IPS DF 19.7 (cell line): Measurements from ENCODE around the gene SNTG2.

Source experiments
- DNase-seq: peaks from one replicate; pipeline ENCODE4 v3.0.0-alpha.2; 2013; ENCODE audit warnings: low read depth, low spot score

SNTG2 gene

DNA sequence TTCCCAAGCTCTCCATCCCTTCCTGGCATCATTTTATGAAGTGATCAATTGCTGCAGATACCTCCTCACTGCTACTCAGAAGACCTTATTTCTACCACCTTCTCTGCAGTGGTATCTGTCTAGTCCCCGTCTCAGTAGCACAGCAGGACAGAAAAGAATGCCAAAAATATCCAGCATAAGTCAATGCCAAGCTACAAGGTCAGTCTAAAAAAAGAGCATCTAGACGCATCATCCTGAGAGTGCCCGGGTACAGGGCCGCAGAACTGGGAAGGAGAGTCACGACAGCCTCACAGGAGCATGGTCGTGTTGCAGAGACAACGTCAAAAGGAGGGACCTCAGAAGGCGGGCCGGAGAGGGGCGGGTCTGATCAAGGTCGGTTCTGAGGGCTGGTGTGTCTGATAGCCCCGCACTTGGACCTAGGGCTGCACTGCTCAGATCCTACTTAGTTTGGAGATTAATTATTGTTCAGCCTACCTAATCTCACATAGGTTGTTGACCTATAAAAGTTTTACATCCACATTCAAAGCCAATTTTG, 24.3 kb upstream of the SNTG2 start:
- no peak for DNase-seq

GRCh38 chr2:926896-927295, 23.8 kb upstream of the SNTG2 start:
- no peak for DNase-seq

DNA sequence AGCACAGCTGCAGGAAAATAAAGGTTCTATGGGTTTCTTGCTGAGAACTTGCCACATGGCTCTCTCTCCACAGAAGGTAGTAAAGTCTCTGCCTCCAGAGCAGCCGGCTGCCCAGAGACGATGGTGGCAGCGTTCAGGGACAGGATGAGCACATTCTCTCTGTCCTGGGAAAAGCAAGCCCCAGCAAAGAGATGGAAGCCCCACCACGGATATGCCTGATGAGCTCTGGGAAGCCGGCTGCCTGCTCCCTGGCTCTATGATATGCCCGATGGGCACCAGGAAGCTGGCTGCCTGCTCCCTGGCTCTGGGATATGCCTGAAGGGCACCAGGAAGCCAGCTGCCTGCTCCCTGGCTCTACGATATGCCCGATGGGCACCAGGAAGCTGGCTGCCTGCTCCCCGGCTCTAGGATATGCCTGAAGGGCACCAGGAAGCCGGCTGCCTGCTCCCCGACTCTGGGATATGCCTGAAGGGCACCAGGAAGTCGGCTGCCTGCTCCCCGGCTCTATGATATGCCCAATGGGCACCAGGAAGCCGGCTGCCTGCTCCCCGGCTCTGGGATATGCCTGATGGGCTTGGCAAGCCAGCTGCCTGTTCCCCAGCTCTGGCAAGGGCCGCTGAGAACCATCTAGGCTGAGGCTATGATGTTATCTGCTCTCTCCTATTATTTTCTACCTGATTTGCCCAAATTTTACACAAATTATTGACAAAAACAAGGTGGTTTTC, 21.5 kb upstream of the SNTG2 start:
- DNase-seq = no peak

DNA sequence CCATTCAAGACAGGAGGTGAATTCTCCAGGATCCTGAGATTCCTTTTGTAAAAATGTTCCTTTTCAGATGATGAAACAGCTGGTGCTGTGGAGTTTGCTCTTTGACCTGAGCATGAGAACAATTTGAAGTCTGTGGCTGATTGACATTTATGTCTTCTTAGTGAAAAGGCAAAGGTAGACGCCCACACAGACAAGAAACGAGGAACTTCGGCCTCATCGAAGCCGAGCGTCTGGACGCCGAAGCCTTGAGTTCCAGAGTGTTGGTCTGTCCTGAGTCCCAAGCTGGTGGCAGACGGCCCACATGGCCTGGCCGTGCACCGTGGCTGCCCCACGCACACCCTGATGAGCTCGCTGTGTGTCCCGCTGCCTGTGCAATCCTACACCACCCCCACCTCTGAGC, 20.7 kb upstream of the SNTG2 start:
- no peak for DNase-seq

DNA sequence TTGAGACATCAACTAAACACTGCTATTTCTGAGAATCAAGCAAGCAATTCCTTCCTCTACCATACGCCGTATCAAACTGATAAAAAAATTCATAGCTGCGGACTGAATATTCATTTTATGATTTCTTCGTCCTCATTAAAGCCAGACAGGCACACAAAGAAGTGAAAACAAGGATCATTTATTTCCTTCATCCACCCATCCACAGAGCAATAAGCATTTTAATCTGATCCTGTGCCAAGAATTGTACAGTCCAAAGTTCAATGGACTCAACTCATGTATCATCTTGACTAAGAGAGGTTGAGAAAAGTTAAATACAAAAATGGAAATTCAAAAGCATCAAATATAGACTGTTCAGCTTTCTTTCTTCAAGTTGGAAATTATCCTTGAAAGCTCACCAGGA, 19.7 kb upstream of the SNTG2 start:
- no peak for DNase-seq

GRCh38 chr2:932320-933115, 18.1 kb upstream of the SNTG2 start:
- DNase-seq = no peak

GRCh38 chr2:933734-934295, 16.8 kb upstream of the SNTG2 start:
- DNase-seq = no peak

GRCh38 chr2:937530-937929, 13.1 kb upstream of the SNTG2 start:
- no peak for DNase-seq

GRCh38 chr2:938181-939005, 12.3 kb upstream of the SNTG2 start:
- no peak for DNase-seq

DNA sequence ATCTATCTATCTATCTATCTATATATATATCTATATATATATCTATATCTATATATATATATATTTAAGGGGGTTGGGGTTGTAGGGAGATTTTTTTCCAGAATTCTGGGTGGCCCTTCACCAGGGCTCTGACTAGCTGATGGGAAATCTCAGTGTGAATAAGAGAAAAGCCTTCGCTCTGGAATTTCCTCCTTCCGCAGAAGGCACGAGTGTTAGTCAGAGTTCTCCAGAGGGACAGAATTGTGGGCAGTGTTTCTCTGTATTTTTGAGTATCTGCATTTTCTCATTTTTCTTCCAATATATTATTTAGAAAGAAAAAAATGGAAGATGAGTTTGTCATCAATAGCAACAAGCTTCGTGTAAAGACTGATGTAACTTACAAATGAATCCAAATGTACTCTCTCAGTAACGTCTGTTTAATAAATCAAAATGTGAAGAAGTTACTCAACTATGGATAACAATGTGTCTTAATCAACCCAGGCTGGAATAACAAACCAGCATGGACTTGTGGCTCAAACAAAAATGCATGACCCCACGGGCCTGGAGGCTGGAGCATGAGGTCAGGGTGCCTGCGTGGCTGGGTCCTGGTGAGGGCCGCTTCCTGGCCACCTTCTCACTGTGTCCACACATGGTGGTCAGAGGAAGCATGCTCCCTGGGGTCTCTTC, 10.6 kb upstream of the SNTG2 start:
- no peak for DNase-seq

DNA sequence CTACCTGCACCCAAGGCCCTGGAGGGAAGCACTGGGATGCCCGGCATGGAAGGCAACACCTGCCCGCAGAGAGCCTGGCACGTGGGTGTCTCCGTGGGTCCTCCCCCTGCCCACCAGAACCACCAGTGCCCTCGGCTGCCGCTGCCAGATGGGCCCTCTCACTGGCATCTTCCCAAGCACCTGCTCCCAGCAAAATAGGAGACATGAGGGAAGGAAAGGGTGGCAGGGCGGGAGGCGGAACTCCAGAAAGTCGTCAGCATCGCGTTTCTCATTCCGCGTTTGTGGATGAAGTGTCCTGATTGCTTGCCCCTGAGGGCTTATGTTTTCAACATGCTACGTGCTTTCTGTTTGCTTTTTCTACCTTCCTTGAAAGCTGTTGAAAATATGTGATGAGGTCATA, 8.8 kb upstream of the SNTG2 start:
- no peak for DNase-seq

DNA sequence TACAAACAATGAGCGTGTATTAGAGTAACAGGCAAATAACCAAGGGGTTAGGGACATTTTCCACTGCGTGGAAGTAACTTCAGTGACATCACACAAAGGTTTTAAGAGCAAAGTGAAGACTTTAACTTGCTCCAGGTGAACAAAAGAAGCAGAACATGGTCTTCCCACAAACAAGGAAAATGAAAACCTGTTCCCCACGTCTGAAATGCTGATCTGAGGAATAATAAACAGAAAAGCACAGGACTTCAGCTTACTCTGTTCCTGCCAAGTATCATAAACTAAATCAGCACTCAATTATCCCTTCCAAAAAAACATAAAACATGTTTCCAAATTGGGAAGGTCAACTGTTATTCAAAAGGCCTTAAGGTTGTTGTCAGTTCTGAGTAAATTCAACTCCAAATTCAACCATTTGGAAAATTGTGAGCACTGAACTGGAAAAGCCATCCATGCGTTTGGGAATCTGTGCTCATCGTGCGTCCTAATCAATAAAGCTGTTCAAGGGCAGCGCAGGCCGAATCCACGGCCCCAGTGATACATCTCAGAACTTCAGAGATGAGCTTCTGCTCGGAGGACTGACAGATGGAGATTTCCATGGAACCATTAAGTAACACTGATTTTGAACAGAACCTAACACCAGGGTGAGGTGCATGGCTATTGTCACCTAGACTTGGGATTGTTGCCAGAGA, 7.7 kb upstream of the SNTG2 start:
- DNase-seq = no peak

- no peak for DNase-seq
Measured at GRCh38 chr2:943461-943797, 7.2 kb upstream of the SNTG2 start.

DNA sequence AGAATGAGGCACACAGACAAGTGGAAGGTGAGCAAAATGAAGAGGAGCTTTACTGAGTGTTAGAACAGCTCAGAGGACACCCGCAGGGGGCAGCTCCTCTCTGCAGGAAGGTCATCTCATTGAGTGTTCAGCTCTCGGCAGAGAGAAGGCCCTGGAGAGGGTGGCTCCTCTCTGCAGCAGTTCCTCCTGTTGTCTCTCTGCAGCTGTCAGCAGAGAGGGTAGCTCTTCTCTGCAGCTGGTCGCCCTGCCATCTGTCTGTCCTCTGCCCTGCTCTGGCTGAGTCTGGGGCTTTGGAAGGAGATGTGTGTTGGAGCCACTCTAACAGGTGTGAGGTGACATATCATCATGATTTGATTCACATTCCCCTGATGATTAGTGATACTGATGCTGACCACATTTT, 6.8 kb upstream of the SNTG2 start:
- no peak for DNase-seq

DNA sequence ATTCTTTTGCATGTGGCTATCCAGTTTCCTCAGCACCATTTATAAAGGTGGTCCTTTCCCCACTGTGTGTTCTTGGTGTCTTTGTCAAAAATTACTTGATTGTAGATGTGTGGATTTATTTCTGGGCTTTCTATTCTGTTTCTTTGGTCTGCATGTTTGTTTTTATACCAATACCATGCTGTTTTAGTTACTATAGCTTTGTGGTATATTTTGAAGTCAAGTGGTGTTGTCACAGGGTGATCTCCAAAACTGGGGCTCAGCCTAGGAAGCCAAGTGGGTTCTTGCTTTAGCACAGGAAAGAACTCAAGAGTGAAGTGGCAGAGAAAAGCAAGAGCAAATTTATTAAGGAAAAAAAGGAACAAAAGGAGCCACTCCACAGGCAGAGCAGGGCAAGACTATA, 6.0 kb upstream of the SNTG2 start:
- DNase-seq = no peak

DNA sequence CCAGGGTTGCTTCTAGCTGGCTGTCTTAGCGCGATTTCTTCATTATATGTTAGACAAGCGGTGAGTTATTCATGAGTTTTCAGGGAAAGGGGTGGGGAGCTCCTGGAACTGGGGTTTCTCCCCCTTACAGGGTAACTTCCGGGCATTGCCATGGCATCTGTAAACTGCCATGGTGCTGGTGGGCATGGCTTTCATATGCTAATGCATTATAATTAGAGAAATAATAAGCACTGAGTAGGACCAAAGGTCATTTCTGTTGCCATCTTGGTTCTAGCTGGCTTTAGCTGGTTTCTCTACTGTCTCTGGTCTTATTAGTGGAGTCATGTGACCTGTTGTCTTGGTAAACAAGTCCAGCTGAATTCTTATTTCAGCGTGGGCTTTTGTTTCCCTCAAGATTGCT, 5.5 kb upstream of the SNTG2 start:
- DNase-seq = no peak

DNA sequence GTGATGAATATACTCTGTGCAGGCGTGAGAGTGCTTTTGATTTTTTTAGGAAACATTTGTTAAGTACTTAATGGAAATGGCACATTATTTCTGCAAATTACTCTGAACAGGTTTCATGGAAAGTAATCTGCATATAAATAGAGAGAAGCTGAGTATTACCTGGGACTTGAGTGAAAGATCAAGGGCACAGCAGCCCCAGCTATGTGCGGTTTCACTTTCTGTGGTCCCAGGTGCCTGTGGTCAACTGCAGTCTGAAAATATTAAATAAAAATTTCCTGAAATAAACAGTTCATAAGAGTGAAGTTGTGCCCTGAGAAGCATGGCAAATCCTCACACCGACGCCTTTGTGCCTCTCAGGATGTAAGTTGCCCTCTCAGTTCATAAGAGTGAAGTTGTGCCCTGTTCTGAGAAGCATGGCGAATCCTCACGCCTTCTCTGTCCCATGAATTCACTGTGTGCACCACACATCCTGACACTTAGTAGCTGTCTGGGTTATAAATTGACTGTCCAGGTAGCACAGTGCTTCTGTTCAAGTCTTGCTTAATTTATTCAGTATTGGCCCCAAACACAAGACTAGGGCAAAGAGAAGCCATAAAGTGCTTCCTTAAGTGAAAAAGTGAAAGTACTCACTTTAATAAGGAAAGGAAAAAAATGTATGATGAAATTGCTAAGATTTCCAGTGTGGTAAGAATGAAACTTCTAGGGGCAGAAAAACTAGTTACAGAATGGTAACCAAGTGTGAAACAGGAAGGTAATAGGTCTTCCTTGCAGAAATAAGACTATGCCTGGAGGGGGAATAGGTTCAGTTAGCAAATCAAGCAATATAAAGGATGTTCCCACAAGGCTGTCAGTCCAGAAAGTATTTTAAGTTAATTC, 4.3 kb upstream of the SNTG2 start:
- DNase-seq = no peak

- no peak for DNase-seq
Measured at GRCh38 chr2:949384-950079, 1.1 kb upstream of the SNTG2 start.
